HG02885 (cell line): ENCODE results near the gene CBX1.
"Not testable (repeated sequence)": the region's sequence is repeated elsewhere in the genome, so short reads cannot be mapped to it uniquely, and the experiment has no call there.

Experiments
- ATAC-seq: cut with Tn5 transposase; IDR thresholded peaks from one replicate; pipeline ENCODE4 v1.9.1; 2021; ENCODE audit warnings: mild to moderate bottlenecking; ENCODE audit not compliant: unreplicated experiment, poor library complexity

Gene CBX1

DNA sequence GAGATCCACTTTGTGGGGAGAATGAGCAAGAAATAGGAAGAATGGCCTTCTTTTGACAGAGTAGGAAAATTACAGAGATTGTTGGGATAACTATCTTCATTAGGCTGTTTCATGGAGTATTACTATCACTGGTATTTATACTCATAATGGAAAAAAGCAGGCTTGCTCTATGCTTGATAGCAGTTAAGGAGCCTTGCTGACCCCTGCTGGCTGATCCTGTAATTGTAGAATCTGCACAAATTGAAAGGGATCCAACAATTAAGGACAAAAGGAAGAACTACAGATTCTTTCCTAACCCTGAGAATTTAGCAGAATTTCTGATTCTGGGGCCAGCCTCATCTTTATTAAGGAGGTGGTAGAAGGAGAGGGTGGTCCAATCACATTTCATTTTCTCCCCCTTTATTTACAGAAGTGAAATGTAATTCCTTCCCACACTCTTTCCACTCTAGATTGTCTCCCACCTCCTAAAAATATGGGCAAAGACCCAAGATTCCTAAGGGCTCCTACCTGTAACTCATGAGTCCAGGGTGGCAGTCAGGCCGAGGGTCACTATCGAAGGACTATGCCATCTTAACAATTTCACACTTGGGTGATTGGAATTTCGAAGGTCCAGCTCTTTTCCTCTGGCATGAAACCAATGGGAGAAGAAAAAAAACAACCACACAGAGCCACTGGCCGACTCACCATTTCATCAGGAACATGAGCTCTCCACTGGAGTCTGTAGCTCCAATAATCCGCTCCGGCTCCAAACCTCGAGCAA, 26.8 kb downstream of the CBX1 start:
- no peak for ATAC-seq

DNA sequence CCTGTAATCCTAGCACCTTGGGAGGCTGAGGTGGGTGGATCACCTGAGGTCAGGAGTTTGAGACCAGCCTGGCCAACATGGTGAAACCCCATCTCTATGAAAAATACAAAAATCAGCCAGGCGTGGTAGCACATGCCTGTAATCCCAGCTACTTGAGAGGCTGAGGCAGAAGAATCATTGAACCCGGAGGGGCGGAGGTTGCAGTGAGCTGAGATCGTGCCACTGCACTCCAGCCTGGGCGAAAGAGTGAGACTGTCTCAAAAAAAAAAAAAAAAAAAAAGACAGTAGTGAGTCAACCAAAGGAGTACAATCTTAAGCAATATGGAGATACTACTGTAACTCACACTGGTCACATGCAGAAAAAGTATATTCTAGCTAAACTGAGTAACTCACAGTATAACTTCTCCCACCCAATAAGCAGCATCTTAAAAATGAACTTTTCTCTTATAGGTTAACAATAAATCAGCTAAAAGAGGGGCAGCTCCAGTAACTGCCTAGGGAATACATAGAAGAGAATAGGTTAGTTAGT, 27.6 kb downstream of the CBX1 start:
- not testable (repeated sequence) for ATAC-seq

GRCh38 chr17:48072811-48073210, 28.5 kb downstream of the CBX1 start:
- not testable (repeated sequence) for ATAC-seq

DNA sequence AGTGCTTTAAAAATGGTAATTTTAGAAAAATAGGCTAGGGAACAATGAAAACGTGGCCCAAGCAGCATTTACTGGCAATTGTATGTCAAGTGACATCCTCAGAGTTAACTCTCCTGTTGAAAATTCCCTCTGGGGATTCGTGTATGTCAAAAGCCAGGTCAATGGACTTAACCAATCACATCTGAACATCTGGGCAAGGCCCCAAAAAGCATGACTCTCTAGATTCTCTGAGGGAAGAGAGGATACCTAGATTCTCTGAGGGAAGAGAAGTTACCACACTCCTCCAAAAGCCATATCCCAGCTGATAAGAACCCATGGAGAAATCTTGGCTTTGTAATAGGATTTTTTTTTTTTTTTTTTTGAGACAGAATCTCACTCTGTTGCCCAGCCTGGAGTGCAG, 29.6 kb downstream of the CBX1 start:
- ATAC-seq = no peak

DNA sequence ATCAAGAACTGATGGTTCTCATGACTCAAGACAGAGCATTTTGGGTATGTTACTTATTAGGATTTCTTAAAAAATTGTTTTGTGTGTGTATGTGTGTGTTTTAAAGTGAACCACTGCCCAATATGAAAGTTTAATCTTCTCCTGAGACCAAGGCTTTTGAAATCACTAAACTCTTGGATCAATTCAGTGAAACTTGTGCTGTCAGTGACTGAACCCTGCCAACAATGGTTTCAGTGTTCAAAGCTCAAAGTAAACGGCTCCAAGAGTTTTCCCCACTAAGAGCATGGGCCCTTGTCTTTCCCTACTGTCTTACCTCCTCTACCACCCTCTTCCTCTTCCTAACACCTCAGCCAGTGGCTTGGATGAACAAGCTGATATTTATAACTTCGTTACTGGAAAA, 31.1 kb downstream of the CBX1 start:
- no peak for ATAC-seq

GRCh38 chr17:48068491-48068961, 32.8 kb downstream of the CBX1 start:
- ATAC-seq = no peak

DNA sequence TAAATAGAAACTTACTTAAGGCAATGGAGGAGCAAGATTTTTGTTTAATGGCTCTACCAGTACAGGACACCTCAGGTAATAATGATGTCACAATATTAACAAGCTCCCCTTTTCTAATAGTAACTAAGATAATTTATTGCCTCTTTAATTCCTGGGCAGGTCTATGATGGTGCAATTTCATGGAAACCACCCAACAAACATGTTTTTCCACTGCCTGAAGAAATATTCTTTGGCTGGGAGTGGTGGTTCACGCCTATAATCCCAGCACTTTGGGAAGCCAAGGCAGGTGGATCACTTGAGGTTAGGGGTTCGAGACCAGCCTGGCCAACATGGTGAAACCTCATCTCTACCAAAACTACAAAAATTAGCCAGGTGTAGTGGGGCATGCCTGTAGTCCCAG, 33.5 kb downstream of the CBX1 start:
- not testable (repeated sequence) for ATAC-seq

DNA sequence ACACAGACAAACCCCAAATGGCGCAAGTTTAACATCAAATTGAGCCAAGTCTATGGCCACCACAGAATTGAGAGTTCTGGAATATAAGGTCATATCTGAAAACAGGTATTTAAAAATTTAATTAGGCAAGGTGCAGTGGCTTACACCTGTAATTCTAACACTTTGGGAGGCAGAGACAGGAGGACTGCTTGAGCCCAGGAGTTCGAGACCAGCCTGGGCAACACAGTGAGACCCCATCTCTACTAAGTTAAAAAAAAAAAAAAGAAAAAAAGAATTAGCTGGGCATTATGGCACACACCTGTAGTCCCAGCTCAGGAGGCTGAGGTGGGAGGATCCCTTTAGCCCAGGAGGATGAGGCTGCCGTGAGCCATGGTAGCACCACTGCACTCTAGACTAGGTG, 34.0 kb downstream of the CBX1 start:
- ATAC-seq = no peak

GRCh38 chr17:48066656-48067055, 34.6 kb downstream of the CBX1 start:
- ATAC-seq = no peak

DNA sequence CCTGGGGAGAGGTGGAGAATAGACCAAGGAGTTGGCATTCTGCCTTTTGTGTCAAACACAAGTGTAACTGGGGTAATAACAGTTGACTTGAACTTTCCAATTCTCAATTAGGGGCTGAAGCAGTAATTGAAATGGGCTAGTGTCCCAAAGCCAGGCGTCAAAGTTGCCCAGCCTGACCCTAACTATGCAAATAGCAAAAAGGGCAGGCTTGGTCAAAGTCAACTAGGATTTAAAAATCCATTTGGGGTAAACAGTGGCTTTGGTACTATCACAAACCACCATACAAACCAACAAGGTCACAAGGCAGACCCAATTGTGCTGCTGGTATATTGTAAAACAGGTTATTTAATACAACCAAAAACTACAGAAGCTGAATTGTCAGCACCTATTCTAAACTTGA, 35.1 kb downstream of the CBX1 start:
- ATAC-seq = no peak

GRCh38 chr17:48064638-48065037, 36.6 kb downstream of the CBX1 start:
- no peak for ATAC-seq

DNA sequence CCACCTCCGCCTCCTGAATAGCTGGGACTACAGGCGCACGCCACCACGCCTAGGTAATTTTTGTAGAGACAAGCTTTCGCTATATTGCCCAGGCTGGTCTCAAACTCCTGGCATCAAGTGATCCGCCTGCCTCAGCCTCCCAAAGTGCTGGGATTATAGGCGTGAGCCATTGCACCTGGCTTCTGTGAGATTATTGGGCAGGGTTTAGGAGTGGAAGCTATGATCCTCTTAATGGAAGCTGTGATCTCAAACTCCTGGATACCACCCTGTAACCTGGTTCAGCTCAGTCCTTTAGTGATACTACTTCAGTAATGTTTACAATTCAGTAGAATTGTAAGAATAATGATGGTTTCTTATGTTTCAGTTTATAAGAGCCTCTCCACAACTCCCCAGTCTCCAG, 39.0 kb downstream of the CBX1 start:
- ATAC-seq = no peak

GRCh38 chr17:48060249-48060648, 41.0 kb downstream of the CBX1 start:
- ATAC-seq = no peak

GRCh38 chr17:48059125-48059668, 42.1 kb downstream of the CBX1 start:
- ATAC-seq = no peak

GRCh38 chr17:48058393-48059124, 42.7 kb downstream of the CBX1 start:
- ATAC-seq = no peak

DNA sequence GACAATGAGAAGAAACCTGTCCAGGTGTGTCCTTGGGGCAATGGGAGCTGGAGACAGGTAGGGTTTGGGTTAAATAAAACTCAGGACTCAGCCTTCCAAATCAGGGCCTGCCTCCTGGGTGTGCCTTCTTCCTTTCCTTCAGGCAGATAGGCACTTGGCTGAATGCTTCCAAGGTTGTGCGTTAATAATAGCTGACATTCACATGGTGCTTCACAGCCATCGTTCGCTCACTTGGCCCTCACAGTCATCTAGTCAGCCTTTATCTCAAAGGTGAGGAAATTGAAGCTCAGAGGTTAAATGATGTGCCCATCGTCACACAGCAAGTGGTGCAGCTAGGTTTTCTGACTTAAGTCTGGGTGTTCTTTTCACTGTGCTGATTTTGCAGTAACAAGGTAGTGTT, 43.7 kb downstream of the CBX1 start:
- no peak for ATAC-seq

DNA sequence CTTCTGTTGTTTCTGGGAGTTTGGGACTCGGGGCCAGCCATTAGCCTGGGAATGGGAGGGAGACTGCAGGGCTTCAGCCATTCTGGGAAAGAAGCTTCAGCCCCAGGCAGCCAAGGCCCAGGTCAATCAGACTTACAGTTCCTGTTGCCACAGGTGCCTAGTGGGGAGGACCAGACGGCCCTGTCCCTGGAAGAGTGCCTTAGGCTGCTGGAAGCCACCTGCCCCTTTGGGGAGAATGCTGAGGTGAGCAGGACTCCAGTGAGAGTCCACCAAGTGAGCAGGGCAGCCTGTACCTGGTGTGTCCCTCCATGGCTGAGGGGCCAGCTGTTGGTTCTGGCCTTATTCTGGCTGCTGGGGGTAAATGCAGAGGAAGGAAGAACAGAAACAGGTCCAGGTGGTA, 44.4 kb downstream of the CBX1 start:
- no peak for ATAC-seq

GRCh38 chr17:48056246-48056745, 45.0 kb downstream of the CBX1 start:
- ATAC-seq = no peak

GRCh38 chr17:48055531-48056245, 45.6 kb downstream of the CBX1 start:
- ATAC-seq = no peak
